ENCODE data around the gene TOR3A. TPM values are rescaled to one million over a fixed set of nuclear protein-coding genes. Genes with fewer than 3 reads are reported as not detected.
A peak's percentile ranks its signal among the peaks of the same experiment; 100 is the strongest.

Gene TOR3A
- total and polyA plus RNA-seq, 2 of the 8 experiments (the other 6 are each of a cell fraction or from before 2014, with no cell fraction given): 15.3 to 21.4 TPM

GRCh38 chr1:179089827-179090482, 8.1 kb downstream of the TOR3A start (continued):
- TF ChIP-seq POLR2A (IDR thresholded peaks at IDR 0.05; ENCODE audit: control extremely low read depth in 1 of 2, low read depth in 2 of 2, low read length in 2 of 2): 0 out of 3 replicates have a peak, but pooled peaks of 1 of the 2 experiments have one; percentile 36

Measured in H1 (cell line).